ENCODE results near the gene CCL18. TPM values are rescaled to one million over a fixed set of nuclear protein-coding genes. Genes with fewer than 3 reads are reported as not detected.
"Not testable (repeated sequence)": the region's sequence is repeated elsewhere in the genome, so short reads cannot be mapped to it uniquely, and the experiment has no call there.

CCL18 gene
- total RNA-seq, 4 donors from 2014 or later = 0.19 TPM; not detected in 3

- no peak for TF ChIP-seq CTCF (IDR thresholded peaks at IDR 0.05)
- no peak for TF ChIP-seq POLR2A (IDR thresholded peaks at IDR 0.05)
- no peak for DNase-seq (ENCODE audit: low spot score in 2 of 2)
- H3K4me3 ChIP-seq (ENCODE audit: low read depth, poor library complexity, severe bottlenecking) = no peak overlapping the region
- WGBS, 2 donors = 90 to 97% methylated on average over 6 of the region's 6 CpGs
- intact Hi-C loops (cut with DNase I; ENCODE audit: low total_unique reads) = no loop called here
Observed at GRCh38 chr17:36106493-36106835, 42.4 kb downstream of the CCL18 start.

- TF ChIP-seq POLR2A (IDR thresholded peaks at IDR 0.05) = no peak
- TF ChIP-seq CTCF (IDR thresholded peaks at IDR 0.05) = no peak
- WGBS, 2 donors = 92 to 94% methylated on average over 3 of the region's 3 CpGs
Observed at GRCh38 chr17:36107660-36108059, 43.6 kb downstream of the CCL18 start.

GRCh38 chr17:36108265-36108664 is 44.2 kb downstream of the CCL18 start:
- H3K4me3 ChIP-seq (ENCODE audit: low read depth, poor library complexity, severe bottlenecking); intact Hi-C loops (cut with DNase I; ENCODE audit: low total_unique reads); DNase-seq (ENCODE audit: low spot score in 2 of 2): not testable (repeated sequence)
- 78 to 85% methylated on average over 5 of the region's 5 CpGs for WGBS, 2 donors

More at GRCh38 chr17:36107660-36108059, 43.6 kb downstream of the CCL18 start:
- no peak overlapping the region for H3K4me3 ChIP-seq (ENCODE audit: low read depth, poor library complexity, severe bottlenecking)
- DNase-seq (ENCODE audit: low spot score in 2 of 2) = no peak
- intact Hi-C loops (cut with DNase I; ENCODE audit: low total_unique reads) = no loop called here

- H3K4me3 ChIP-seq (ENCODE audit: low read depth, poor library complexity, severe bottlenecking) = no peak overlapping the region
- TF ChIP-seq POLR2A (IDR thresholded peaks at IDR 0.05) (no peak), CTCF (IDR thresholded peaks at IDR 0.05) (no peak)
- intact Hi-C loops (cut with DNase I; ENCODE audit: low total_unique reads) = no loop called here
- WGBS, 2 donors = 86 to 88% methylated on average over 4 of the region's 4 CpGs
- no peak for DNase-seq (ENCODE audit: low spot score in 2 of 2)
Observed at GRCh38 chr17:36111068-36111490, 47.0 kb downstream of the CCL18 start.

GRCh38 chr17:36112572-36112971 is 48.5 kb downstream of the CCL18 start:
- H3K4me3 ChIP-seq (ENCODE audit: low read depth, poor library complexity, severe bottlenecking) = no peak overlapping the region
- no peak for DNase-seq (ENCODE audit: low spot score in 2 of 2)
- intact Hi-C loops (cut with DNase I; ENCODE audit: low total_unique reads) = no loop called here
- TF ChIP-seq CTCF (IDR thresholded peaks at IDR 0.05) (no peak), POLR2A (IDR thresholded peaks at IDR 0.05) (no peak)

- DNase-seq (ENCODE audit: low spot score in 2 of 2); H3K4me3 ChIP-seq (ENCODE audit: low read depth, poor library complexity, severe bottlenecking); intact Hi-C loops (cut with DNase I; ENCODE audit: low total_unique reads): not testable (repeated sequence)
- WGBS, 2 donors = 85 to 91% methylated on average over 1 of the region's 1 CpG
Observed at GRCh38 chr17:36113131-36113530, 49.1 kb downstream of the CCL18 start.

- WGBS, 2 donors = 80 to 82% methylated on average over 5 of the region's 5 CpGs
- DNase-seq (ENCODE audit: low spot score in 2 of 2); intact Hi-C loops (cut with DNase I; ENCODE audit: low total_unique reads); H3K4me3 ChIP-seq (ENCODE audit: low read depth, poor library complexity, severe bottlenecking): not testable (repeated sequence)
Observed at GRCh38 chr17:36114971-36115648, 51.0 kb downstream of the CCL18 start.

- DNase-seq (ENCODE audit: low spot score in 2 of 2); intact Hi-C loops (cut with DNase I; ENCODE audit: low total_unique reads): not testable (repeated sequence)
Observed at GRCh38 chr17:36115649-36115977, 51.5 kb downstream of the CCL18 start.

More at GRCh38 chr17:36115649-36115977, 51.5 kb downstream of the CCL18 start:
- not testable (repeated sequence) for H3K4me3 ChIP-seq (ENCODE audit: low read depth, poor library complexity, severe bottlenecking)
